H7 (cell line): Measurements from ENCODE around the gene RNF4. TPM values are rescaled to one million over a fixed set of nuclear protein-coding genes. Genes with fewer than 3 reads are reported as not detected.
"Not testable (repeated sequence)": the region's sequence is repeated elsewhere in the genome, so short reads cannot be mapped to it uniquely, and the experiment has no call there.

Experiments
- DNase-seq: peaks from one replicate; pipeline ENCODE4 v3.0.0; 2012
- H3K27me3 ChIP-seq: 2 replicates; pipeline ENCODE4 v1.6.0; 2011; ENCODE audit warnings: mild to moderate bottlenecking, low read length; ENCODE audit not compliant: control insufficient read depth, insufficient read depth
- H3K36me3 ChIP-seq: replicated peaks from 2 replicates; pipeline ENCODE4 v1.5.1; 2011; ENCODE audit warnings: low read length; ENCODE audit not compliant: control insufficient read depth, insufficient read depth
- H3K4me3 ChIP-seq: 2 replicates; pipeline ENCODE4 v1.5.1; 2011; ENCODE audit warnings: low read depth, mild to moderate bottlenecking, control low read depth, low read length, moderate library complexity; ENCODE audit not compliant: insufficient read depth
- total RNA-seq: library from RNA; depleted of rRNA; stranded (reverse); fragments of >200 nt; shearing (Covaris generic); gene quantifications from 2 replicates; pipeline ENCODE4 v1.2.3, GENCODE V29; 2014; rRNA removed

The RNF4 gene
- total RNA-seq, 1 experiment from 2014 or later: 79.6 TPM

GRCh38 chr4:2543580-2544191 lies 74.8 kb downstream of the RNF4 start:
- H3K27me3 ChIP-seq, H3K4me3 ChIP-seq, DNase-seq, H3K36me3 ChIP-seq: not testable (repeated sequence)

GRCh38 chr4:2545321-2546013 lies 76.6 kb downstream of the RNF4 start:
- no peaks in the 10 kb centered on the region for H3K27me3 ChIP-seq
- DNase-seq: no peak
- H3K36me3 ChIP-seq: 0 out of 2 replicates have a peak, but pooled peaks cover 1% of the 10 kb centered on the region
- no peak overlapping the region for H3K4me3 ChIP-seq

GRCh38 chr4:2546286-2546823 lies 77.4 kb downstream of the RNF4 start:
- 0 out of 2 replicates have a peak, but pooled peaks cover 1% of the 10 kb centered on the region for H3K36me3 ChIP-seq
- no peak for DNase-seq
- H3K4me3 ChIP-seq: no peak overlapping the region
- H3K27me3 ChIP-seq: no peaks in the 10 kb centered on the region

GRCh38 chr4:2546961-2547691 lies 78.2 kb downstream of the RNF4 start:
- not testable (repeated sequence) for H3K4me3 ChIP-seq, DNase-seq, H3K27me3 ChIP-seq, H3K36me3 ChIP-seq

GRCh38 chr4:2551118-2551517 lies 82.2 kb downstream of the RNF4 start:
- Histone ChIP-seq H3K4me3 (no peak overlapping the region), H3K27me3 (no peaks in the 10 kb centered on the region), H3K36me3 (no peaks in the 10 kb centered on the region)
- DNase-seq: no peak

- Histone ChIP-seq H3K27me3 (no peaks in the 10 kb centered on the region), H3K4me3 (no peak overlapping the region), H3K36me3 (no peaks in the 10 kb centered on the region)
- no peak for DNase-seq
Observed at GRCh38 chr4:2552806-2553205, 83.9 kb downstream of the RNF4 start.

GRCh38 chr4:2558301-2558700 lies 89.4 kb downstream of the RNF4 start:
- Histone ChIP-seq H3K4me3 (no peak overlapping the region), H3K27me3 (no peaks in the 10 kb centered on the region), H3K36me3 (no peaks in the 10 kb centered on the region; the same call in 1 of the 2 replicates)
- DNase-seq: no peak

- Histone ChIP-seq H3K36me3 (no peaks in the 10 kb centered on the region; the same call in 1 of the 2 replicates), H3K27me3 (no peaks in the 10 kb centered on the region), H3K4me3 (no peak overlapping the region)
- DNase-seq: no peak
Observed at GRCh38 chr4:2560167-2560566, 91.3 kb downstream of the RNF4 start.

Other genes with a start within 250 kb of the RNF4 start
- 8.5 and 16.4 TPM in 2 replicates for gene HAUS3, start 227.0 kb upstream of the RNF4 start, total RNA-seq
- 0.96 and 2.4 TPM in 2 replicates for gene POLN, start 227.0 kb upstream of the RNF4 start, total RNA-seq
- gene MXD4, start 207.0 kb upstream of the RNF4 start, total RNA-seq: 13.4 and 22.3 TPM in 2 replicates
- 2.1 and 5.7 TPM in 2 replicates for gene ZFYVE28, start 50.5 kb upstream of the RNF4 start, total RNA-seq
- gene CFAP99, start 50.2 kb upstream of the RNF4 start, total RNA-seq: not detected in 2 replicates
- 13.3 and 16.3 TPM in 2 replicates for gene FAM193A, start 67.5 kb downstream of the RNF4 start, total RNA-seq